Breast epithelium (tissue), 4 donors: ENCODE results near the gene NUBPL. TPM values are rescaled to one million over a fixed set of nuclear protein-coding genes. Genes with fewer than 3 reads are reported as not detected.

Experiments used
- DNase-seq, 2 donors: peaks; one replicate each; pipeline ENCODE4 v3.0.0-alpha.2; 2019; ENCODE audit warnings: low spot score in 2 of 2
- H3K27ac ChIP-seq, 2 donors: fragments of 200-600 bp; sonication (generic) in 1 of 2; one replicate each; pipeline ENCODE4 v1.5.1; 2016 to 2019; ENCODE audit warnings: mild to moderate bottlenecking in 1 of 2
- H3K27me3 ChIP-seq, 2 donors: fragments of 200-600 bp; sonication (generic) in 1 of 2; one replicate each; pipeline versions ENCODE4 v1.5.1 to v1.6.0; 2017 to 2019; ENCODE audit warnings: control low read depth in 1 of 2, mild to moderate bottlenecking in 1 of 2
- H3K36me3 ChIP-seq: fragments of 200-600 bp; one replicate; pipeline ENCODE4 v1.5.1; 2019
- H3K4me1 ChIP-seq, 2 donors: fragments of 200-600 bp; sonication (generic); one replicate each; pipeline ENCODE4 v1.5.1; 2016 to 2019; ENCODE audit warnings: control low read depth in 1 of 2
- H3K4me3 ChIP-seq, 3 donors: fragments of 200-600 bp; sonication (generic); 1 replicate in 2 of 3; 2 replicates in 1 of 3; pipeline ENCODE4 v1.5.1; 2016 to 2019; ENCODE audit warnings: mild to moderate bottlenecking in 3 of 3, moderate library complexity in 2 of 3
- H3K9me3 ChIP-seq, 2 donors: fragments of 200-600 bp; sonication (generic) in 1 of 2; one replicate each; pipeline ENCODE4 v1.5.1; 2016 to 2019; ENCODE audit warnings: control low read depth in 1 of 2
- POLR2A ChIP-seq: fragments of 450-650 bp; IDR thresholded peaks from one replicate; pipeline ENCODE4 v1.6.1; 2016; ENCODE audit warnings: antibody characterized with exemption, mild to moderate bottlenecking, moderate library complexity
- POLR2AphosphoS5 ChIP-seq, 3 donors: sonication (generic); formaldehyde crosslinking; IDR thresholded peaks; one replicate each; pipeline ENCODE4 v1.6.1; 2017; ENCODE audit warnings: antibody characterized with exemption in 3 of 3
- intact Hi-C: fragments of 100-400 bp; cut with DNase I; formaldehyde crosslinking; loops from one replicate; pipeline ENCODE4 v1.15.1; 2023; ENCODE audit warnings: low total_unique reads
- total RNA-seq, 3 donors: library from RNA; depleted of rRNA; stranded (reverse); fragments of >200 nt; gene quantifications; one replicate each; pipeline ENCODE4 v1.1.0, GENCODE V29; 2016
- TF ChIP-seq, protein P1 (sequence below), 3 donors: fragments of 450-650 bp; IDR thresholded peaks; one replicate each; pipeline ENCODE4 v1.5.1; 2016 to 2017; ENCODE audit warnings: antibody characterized with exemption in 3 of 3, mild to moderate bottlenecking in 3 of 3, moderate library complexity in 3 of 3

NUBPL gene
- total RNA-seq, 3 donors from 2014 or later, result 10.9 to 16.2 (median 12.5) TPM

DNA sequence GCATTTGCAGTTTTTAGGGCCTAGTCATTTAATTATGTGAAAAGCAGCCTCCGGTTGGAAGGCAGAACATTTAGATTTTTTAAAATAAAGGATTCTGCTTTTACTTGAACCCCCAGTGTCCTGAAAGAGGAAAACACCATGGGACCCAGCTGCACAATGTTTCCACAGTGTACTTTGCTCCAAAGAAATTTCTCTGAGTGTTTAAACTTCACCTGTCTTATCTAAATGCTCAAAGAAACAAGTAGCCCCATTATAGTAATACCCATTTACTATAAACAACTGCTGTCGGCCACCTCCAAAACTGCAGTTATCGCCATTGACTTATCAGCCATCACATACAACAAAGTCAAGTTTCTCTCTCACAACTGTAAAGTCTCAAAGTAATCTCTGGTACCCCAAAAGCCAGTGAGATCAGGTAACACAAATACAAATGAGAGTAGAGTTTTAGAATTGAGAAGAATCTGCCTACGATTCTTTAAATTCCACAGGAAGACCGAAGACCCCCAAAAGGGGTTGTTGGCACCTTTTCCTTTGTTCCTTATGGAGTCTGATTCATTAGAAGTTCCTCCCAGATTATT lies 205.2 kb downstream of the NUBPL start:
- Histone ChIP-seq H3K4me1 (no peaks in the 10 kb centered on the region), H3K27ac (no peak overlapping the region), H3K4me3 (no peak overlapping the region), H3K27me3 (no peaks in the 10 kb centered on the region), H3K9me3 (no peaks in the 10 kb centered on the region), H3K36me3 (no peaks in the 10 kb centered on the region)
- DNase-seq, result no peak
- intact Hi-C loops, result loop anchor here (5.0 kb wide), 1 partner anchor 666 kb away; no protein-coding TSS in a partner anchor
- no peak for TF ChIP-seq POLR2A
- TF ChIP-seq POLR2AphosphoS5 (IDR thresholded peaks at IDR 0.05), result no peak

DNA sequence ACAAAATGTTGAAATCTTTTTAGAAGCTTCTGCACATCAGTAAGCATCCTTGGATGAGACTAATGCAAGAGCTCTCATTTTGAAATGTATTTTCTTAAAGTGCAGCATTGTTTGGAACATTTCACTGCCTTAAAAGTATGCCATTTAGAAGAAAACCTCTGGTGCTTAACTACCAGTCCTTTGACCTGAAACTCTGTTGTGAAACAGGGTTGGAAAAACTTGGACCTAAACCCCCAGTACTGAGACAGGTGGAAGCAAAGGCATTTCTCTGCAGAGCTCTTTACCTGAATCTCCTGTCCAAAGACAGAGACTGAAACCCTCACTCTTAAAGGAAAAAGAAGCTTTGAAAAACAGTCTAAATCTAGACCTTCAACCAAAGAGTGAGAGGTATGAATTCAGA lies 207.2 kb downstream of the NUBPL start:
- no peaks in the 10 kb centered on the region for H3K36me3 ChIP-seq
- TF ChIP-seq POLR2A, result no peak
- no peak for TF ChIP-seq POLR2AphosphoS5 (IDR thresholded peaks at IDR 0.05)
- no peak overlapping the region for H3K4me3 ChIP-seq
- no peaks in the 10 kb centered on the region for H3K9me3 ChIP-seq
- DNase-seq, result no peak
- intact Hi-C loops, result loop anchor here (5.0 kb wide), 1 partner anchor 664 kb away; no protein-coding TSS in a partner anchor
- no peaks in the 10 kb centered on the region for H3K27me3 ChIP-seq
- H3K4me1 ChIP-seq, result no peaks in the 10 kb centered on the region
- H3K27ac ChIP-seq, result no peak overlapping the region

DNA sequence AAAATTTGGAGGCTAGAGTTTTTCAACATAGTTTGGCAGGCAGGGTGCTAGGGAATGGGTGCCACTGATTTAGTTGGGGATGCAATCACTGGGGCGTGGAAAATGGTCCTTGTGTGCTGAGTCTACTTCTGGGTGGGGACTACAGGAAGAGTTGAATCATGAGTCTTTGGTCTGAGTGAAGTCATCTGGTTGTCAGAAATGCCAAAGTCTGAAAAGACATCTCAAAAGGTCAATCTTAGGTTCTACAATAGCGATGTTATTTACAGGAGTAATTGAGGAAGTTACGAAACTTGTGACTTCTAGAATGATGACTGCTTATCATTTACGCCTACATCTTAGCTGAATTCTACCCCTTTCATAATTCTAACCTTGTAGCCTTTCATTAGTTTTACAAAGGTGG lies 209.1 kb downstream of the NUBPL start:
- H3K27ac ChIP-seq, result no peak overlapping the region
- no peak for DNase-seq
- no peak overlapping the region for H3K4me3 ChIP-seq
- intact Hi-C loops, result no loop called here
- no peaks in the 10 kb centered on the region for H3K4me1 ChIP-seq
- TF ChIP-seq POLR2AphosphoS5 (IDR thresholded peaks at IDR 0.05), result no peak
- TF ChIP-seq, protein P1, sequence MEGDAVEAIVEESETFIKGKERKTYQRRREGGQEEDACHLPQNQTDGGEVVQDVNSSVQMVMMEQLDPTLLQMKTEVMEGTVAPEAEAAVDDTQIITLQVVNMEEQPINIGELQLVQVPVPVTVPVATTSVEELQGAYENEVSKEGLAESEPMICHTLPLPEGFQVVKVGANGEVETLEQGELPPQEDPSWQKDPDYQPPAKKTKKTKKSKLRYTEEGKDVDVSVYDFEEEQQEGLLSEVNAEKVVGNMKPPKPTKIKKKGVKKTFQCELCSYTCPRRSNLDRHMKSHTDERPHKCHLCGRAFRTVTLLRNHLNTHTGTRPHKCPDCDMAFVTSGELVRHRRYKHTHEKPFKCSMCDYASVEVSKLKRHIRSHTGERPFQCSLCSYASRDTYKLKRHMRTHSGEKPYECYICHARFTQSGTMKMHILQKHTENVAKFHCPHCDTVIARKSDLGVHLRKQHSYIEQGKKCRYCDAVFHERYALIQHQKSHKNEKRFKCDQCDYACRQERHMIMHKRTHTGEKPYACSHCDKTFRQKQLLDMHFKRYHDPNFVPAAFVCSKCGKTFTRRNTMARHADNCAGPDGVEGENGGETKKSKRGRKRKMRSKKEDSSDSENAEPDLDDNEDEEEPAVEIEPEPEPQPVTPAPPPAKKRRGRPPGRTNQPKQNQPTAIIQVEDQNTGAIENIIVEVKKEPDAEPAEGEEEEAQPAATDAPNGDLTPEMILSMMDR (IDR thresholded peaks at IDR 0.05), result no peak
- TF ChIP-seq POLR2A, result no peak
- no peaks in the 10 kb centered on the region for H3K36me3 ChIP-seq
- H3K9me3 ChIP-seq, result no peaks in the 10 kb centered on the region
- no peaks in the 10 kb centered on the region for H3K27me3 ChIP-seq

DNA sequence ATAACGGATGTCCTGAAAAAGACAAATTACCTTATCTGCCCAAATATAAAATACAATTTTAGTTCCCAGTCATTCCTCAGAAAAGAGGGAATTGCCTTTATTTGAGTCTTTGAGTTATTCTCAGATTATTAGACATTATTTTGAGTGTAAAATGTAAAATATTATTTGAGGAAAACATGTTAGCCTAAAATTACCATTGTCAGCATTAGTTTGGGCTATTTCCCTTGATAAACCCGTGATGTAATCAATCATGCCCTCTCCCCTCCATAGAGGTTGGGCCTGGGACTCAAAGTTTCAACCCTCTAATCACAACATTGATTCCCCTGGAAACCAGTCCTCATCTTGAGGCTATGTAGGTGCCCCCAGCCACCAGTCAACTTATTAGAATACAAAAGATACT lies 213.4 kb downstream of the NUBPL start:
- TF ChIP-seq, protein P1 (IDR thresholded peaks at IDR 0.05), result no peak
- no peak for TF ChIP-seq POLR2A
- no peak for TF ChIP-seq POLR2AphosphoS5 (IDR thresholded peaks at IDR 0.05)
- Histone ChIP-seq H3K27ac (no peak overlapping the region), H3K36me3 (no peaks in the 10 kb centered on the region), H3K4me1 (no peaks in the 10 kb centered on the region), H3K27me3 (no peaks in the 10 kb centered on the region), H3K4me3 (no peak overlapping the region), H3K9me3 (no peaks in the 10 kb centered on the region)
- intact Hi-C loops, result no loop called here
- DNase-seq, result no peak

DNA sequence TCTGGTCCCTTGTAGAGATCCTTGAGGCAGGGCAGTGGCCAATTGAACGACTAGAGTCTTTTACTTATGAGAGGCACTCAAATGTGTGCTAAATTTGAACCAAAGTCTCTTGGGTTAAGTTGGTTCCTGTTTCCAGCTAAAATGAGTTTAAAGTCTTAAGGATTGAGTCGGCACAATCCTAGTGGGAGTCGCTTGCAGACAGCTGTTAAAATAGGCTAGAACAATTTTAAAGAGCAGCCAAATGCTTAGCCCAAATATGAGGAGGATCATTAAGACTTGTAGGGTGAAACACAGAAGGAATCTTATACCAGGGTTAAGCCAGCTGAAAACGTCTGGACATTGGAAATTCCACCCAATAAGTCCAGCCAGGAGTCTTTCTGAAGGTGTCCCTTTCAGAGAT lies 216.1 kb downstream of the NUBPL start:
- peaks cover 0 to 14% of the 10 kb centered on the region in 2 donors for H3K9me3 ChIP-seq
- TF ChIP-seq POLR2A, result no peak
- TF ChIP-seq POLR2AphosphoS5 (IDR thresholded peaks at IDR 0.05), result no peak
- TF ChIP-seq, protein P1 (IDR thresholded peaks at IDR 0.05), result no peak
- no peaks in the 10 kb centered on the region for H3K4me1 ChIP-seq
- no peak for DNase-seq
- H3K36me3 ChIP-seq, result no peaks in the 10 kb centered on the region
- H3K27ac ChIP-seq, result no peak overlapping the region
- intact Hi-C loops, result no loop called here
- no peaks in the 10 kb centered on the region for H3K27me3 ChIP-seq
- H3K4me3 ChIP-seq, result no peak overlapping the region

DNA sequence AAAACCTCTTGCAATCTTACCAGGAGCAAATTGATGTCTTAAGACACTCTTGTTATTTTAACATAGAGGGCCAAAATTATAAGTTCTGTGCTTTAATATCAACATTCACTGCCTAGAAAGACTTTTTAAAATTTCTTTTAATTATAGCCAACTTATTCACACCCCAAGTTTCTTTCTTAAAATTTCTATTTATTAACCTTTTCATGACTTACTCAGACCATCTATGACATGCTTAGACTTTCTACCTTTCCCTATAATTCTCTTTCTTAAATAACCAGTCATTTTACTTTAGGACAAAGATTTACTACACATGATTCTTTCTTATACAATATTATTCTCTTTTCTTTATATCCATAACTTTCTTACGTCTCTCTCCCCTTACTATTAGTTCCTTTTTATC lies 220.4 kb downstream of the NUBPL start:
- no peak for DNase-seq
- Histone ChIP-seq H3K4me3 (no peak overlapping the region), H3K27ac (no peak overlapping the region), H3K4me1 (no peaks in the 10 kb centered on the region), H3K9me3 (peaks cover 0 to 14% of the 10 kb centered on the region in 2 donors), H3K27me3 (no peaks in the 10 kb centered on the region), H3K36me3 (no peaks in the 10 kb centered on the region)
- no peak for TF ChIP-seq POLR2A
- TF ChIP-seq, protein P1 (IDR thresholded peaks at IDR 0.05), result no peak
- TF ChIP-seq POLR2AphosphoS5 (IDR thresholded peaks at IDR 0.05), result no peak
- intact Hi-C loops, result no loop called here
